ENCODE data around the gene STK40. TPM values are rescaled to one million over a fixed set of nuclear protein-coding genes. Genes with fewer than 3 reads are reported as not detected.

STK40 gene
- total RNA-seq, 4 donors from 2014 or later = 25.7 to 39.3 (median 30.0) TPM

DNA sequence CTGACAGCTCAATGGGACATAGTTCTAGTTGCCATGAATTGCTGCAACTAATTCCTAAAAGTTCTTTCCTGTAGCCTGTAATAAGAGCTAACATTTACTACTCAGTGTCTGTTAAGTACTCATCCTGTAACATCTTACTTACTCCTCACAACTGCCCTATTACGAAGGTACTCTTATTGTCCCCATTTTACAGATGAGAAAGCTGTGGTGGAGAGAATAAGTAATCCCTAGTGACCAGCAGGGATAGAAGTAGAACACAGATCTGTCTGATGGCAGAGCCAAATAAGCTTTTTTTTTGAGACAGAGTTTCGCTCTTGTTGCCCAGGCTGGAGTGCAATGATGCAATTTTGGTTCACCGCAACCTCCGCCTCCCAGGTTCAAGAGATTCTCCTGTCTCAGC is 3.1 kb downstream of the STK40 start:
- 97 to 98% methylated on average over 4 of the region's 4 CpGs for WGBS, 2 donors
- H3K9me3 ChIP-seq = no peaks in the 10 kb centered on the region
- H3K27me3 ChIP-seq = no peaks in the 10 kb centered on the region
- no peak for DNase-seq (ENCODE audit: low spot score in 2 of 2)
- no peak overlapping the region for H3K27ac ChIP-seq
- H3K4me3 ChIP-seq = no peak overlapping the region
- H3K36me3 ChIP-seq = peaks cover 0 to 9% (median 0%) of the 10 kb centered on the region in 3 donors
- H3K4me1 ChIP-seq = peaks cover 0 to 76% (median 29%) of the 10 kb centered on the region in 4 donors
- no peak for TF ChIP-seq POLR2A (IDR thresholded peaks at IDR 0.05)
- TF ChIP-seq EP300 (IDR thresholded peaks at IDR 0.05) = no peak
- TF ChIP-seq, protein P1, sequence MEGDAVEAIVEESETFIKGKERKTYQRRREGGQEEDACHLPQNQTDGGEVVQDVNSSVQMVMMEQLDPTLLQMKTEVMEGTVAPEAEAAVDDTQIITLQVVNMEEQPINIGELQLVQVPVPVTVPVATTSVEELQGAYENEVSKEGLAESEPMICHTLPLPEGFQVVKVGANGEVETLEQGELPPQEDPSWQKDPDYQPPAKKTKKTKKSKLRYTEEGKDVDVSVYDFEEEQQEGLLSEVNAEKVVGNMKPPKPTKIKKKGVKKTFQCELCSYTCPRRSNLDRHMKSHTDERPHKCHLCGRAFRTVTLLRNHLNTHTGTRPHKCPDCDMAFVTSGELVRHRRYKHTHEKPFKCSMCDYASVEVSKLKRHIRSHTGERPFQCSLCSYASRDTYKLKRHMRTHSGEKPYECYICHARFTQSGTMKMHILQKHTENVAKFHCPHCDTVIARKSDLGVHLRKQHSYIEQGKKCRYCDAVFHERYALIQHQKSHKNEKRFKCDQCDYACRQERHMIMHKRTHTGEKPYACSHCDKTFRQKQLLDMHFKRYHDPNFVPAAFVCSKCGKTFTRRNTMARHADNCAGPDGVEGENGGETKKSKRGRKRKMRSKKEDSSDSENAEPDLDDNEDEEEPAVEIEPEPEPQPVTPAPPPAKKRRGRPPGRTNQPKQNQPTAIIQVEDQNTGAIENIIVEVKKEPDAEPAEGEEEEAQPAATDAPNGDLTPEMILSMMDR (IDR thresholded peaks at IDR 0.05) = no peak

DNA sequence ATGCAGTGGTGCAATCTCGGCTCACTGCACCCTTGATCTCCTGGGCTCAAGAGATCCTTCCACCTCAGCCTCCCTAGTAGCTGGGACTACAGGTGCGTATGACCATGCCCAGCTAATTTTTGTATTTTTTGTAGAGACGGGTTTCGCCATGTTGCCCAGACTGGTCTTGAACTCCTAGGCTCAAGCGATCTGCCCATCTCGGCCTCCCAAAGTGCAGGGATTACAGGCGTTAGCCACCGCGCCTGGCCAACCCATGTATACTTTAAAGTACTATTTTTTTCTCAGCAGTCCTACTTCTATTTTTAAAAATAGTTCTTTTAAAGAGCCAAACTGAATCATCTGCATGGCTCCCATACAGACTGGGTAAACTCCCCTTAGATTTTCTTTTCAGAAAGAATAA is 3.5 kb downstream of the STK40 start:
- H3K4me3 ChIP-seq = no peak overlapping the region
- H3K27ac ChIP-seq = no peak overlapping the region
- peaks cover 0 to 74% (median 25%) of the 10 kb centered on the region in 4 donors for H3K4me1 ChIP-seq
- no peak for DNase-seq (ENCODE audit: low spot score in 2 of 2)
- 92 to 95% methylated on average over 9 of the region's 9 CpGs for WGBS, 2 donors
- no peaks in the 10 kb centered on the region for H3K27me3 ChIP-seq
- TF ChIP-seq, protein P1 (IDR thresholded peaks at IDR 0.05) = no peak
- H3K9me3 ChIP-seq = no peaks in the 10 kb centered on the region
- peaks cover 0 to 9% (median 0%) of the 10 kb centered on the region in 3 donors for H3K36me3 ChIP-seq

DNA sequence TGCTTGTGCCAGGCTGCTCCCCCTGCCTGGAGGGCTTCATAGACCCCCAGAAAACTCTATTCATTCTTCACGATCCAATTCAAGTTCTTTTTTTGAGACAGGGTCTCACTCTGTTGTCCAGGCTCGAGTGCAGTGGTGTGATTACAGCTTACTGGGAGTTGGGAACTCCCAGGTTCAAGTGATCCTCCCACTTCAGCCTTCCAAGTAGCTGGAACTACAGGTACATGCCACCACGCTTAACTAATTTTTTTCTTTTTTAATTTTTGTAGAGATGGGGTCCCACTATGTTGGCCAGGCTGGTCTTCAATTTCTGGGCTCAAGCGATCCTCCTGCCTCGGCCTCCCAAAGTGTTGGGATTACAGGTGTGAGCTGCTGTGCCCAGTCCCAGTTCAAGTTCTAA is 4.3 kb downstream of the STK40 start:
- H3K27ac ChIP-seq = peak overlapping the region in 3 of 4 donors; percentile 19 to 72 (median 27)
- WGBS, 2 donors = 90 to 94% methylated on average over 5 of the region's 5 CpGs
- H3K36me3 ChIP-seq = peaks cover 0 to 9% (median 0%) of the 10 kb centered on the region in 3 donors
- peaks cover 0 to 66% (median 19%) of the 10 kb centered on the region in 4 donors for H3K4me1 ChIP-seq
- no peak overlapping the region for H3K4me3 ChIP-seq
- H3K27me3 ChIP-seq = no peaks in the 10 kb centered on the region
- H3K9me3 ChIP-seq = no peaks in the 10 kb centered on the region
- TF ChIP-seq, protein P1 (IDR thresholded peaks at IDR 0.05) = no peak
- TF ChIP-seq POLR2A (IDR thresholded peaks at IDR 0.05) = no peak
- TF ChIP-seq EP300 (IDR thresholded peaks at IDR 0.05) = no peak
- no peak for DNase-seq (ENCODE audit: low spot score in 2 of 2)

DNA sequence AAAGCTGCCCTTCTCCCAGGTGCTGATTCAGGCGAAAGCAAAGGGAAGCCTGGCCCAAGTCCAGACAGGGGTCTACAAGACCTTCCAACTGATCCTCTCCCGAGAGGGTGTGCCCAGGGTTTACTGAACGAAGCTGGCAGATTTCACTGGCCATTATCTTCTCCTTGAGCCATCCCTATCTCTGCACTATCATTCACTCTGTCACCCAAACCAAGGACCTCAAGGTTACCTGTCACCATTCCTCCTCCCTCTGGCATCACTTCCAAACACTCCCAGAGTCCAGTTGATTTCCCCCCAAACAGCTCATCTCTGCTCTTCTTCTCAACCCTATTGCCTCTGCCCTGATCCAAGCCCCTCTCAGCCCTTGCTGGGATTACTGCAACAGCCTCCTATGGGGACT is 4.9 kb downstream of the STK40 start:
- Histone ChIP-seq H3K27ac (peak overlapping the region; percentile 19 to 72 (median 48)), H3K9me3 (no peaks in the 10 kb centered on the region), H3K4me1 (peaks cover 0 to 73% (median 19%) of the 10 kb centered on the region in 4 donors), H3K36me3 (peaks cover 0 to 9% (median 0%) of the 10 kb centered on the region in 3 donors), H3K27me3 (no peaks in the 10 kb centered on the region), H3K4me3 (no peak overlapping the region)
- TF ChIP-seq POLR2A (IDR thresholded peaks at IDR 0.05) (no peak), EP300 (IDR thresholded peaks at IDR 0.05) (no peak)
- TF ChIP-seq, protein P1 (IDR thresholded peaks at IDR 0.05) = no peak
- DNase-seq (ENCODE audit: low spot score in 2 of 2) = no peak
- WGBS, 2 donors = 80 to 93% methylated on average over 3 of the region's 3 CpGs

DNA sequence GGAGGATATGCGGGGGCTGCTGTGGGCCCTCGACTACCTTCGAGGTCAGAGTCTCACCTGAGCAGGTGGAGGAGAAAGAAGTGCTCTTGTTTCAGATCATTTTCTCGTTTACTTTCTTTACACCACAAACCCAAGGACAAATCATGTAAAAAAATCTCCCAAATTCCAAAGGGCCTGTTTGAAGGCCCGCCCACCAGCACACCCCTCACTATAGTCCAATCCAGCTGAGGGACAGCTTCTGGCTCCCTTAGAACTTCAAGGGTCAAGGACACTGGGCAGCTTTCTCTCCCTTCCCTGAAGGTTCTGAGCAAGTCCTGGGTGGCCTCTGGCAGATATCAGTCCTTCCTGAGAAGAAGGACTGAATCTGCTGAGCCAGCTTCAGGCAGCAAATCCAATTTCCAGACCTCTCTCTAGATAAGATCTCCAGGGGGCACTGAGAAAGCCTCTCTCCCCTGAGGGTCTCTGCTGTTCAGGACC is 5.5 kb downstream of the STK40 start:
- Histone ChIP-seq H3K4me3 (no peak overlapping the region), H3K27me3 (no peaks in the 10 kb centered on the region), H3K9me3 (no peaks in the 10 kb centered on the region), H3K36me3 (peaks cover 0 to 9% (median 0%) of the 10 kb centered on the region in 3 donors), H3K4me1 (peaks cover 0 to 79% (median 20%) of the 10 kb centered on the region in 4 donors), H3K27ac (peak overlapping the region; percentile 38 to 72 (median 48))
- WGBS, 2 donors = 80 to 83% methylated on average over 5 of the region's 5 CpGs
- TF ChIP-seq, protein P1 (IDR thresholded peaks at IDR 0.05) = no peak
- no peak for TF ChIP-seq EP300 (IDR thresholded peaks at IDR 0.05)
- TF ChIP-seq POLR2A (IDR thresholded peaks at IDR 0.05) = no peak
- DNase-seq (ENCODE audit: low spot score in 2 of 2) = no peak
